Transverse colon (tissue), 3 donors: Measurements from ENCODE around the gene ZNF513.

Experiments
- EP300 ChIP-seq: sonication (generic); formaldehyde crosslinking; IDR thresholded peaks from one replicate; pipeline ENCODE4 v1.6.1; 2017; ENCODE audit warnings: antibody characterized with exemption, low read depth
- POLR2A ChIP-seq: fragments of 450-650 bp; IDR thresholded peaks from one replicate; pipeline ENCODE4 v1.6.1; 2016; ENCODE audit warnings: antibody characterized with exemption, mild to moderate bottlenecking, moderate library complexity
- TF ChIP-seq, protein P1 (sequence below), 5 experiments: fragments of 200-600 bp in 3 of 5; fragments of 450-650 bp in 2 of 5; sonication (generic) in 3 of 5; IDR thresholded peaks; 1 replicate in 2 of 5; 2 replicates in 3 of 5; pipeline ENCODE4 v1.5.1; 2016 to 2017; ENCODE audit warnings: antibody characterized with exemption in 5 of 5, inconsistent platforms in 3 of 5, mild to moderate bottlenecking in 2 of 5, moderate library complexity in 1 of 5

- TF ChIP-seq, protein P1, sequence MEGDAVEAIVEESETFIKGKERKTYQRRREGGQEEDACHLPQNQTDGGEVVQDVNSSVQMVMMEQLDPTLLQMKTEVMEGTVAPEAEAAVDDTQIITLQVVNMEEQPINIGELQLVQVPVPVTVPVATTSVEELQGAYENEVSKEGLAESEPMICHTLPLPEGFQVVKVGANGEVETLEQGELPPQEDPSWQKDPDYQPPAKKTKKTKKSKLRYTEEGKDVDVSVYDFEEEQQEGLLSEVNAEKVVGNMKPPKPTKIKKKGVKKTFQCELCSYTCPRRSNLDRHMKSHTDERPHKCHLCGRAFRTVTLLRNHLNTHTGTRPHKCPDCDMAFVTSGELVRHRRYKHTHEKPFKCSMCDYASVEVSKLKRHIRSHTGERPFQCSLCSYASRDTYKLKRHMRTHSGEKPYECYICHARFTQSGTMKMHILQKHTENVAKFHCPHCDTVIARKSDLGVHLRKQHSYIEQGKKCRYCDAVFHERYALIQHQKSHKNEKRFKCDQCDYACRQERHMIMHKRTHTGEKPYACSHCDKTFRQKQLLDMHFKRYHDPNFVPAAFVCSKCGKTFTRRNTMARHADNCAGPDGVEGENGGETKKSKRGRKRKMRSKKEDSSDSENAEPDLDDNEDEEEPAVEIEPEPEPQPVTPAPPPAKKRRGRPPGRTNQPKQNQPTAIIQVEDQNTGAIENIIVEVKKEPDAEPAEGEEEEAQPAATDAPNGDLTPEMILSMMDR (IDR thresholded peaks at IDR 0.05): no peak
- no peak for TF ChIP-seq POLR2A
- no peak for TF ChIP-seq EP300
These were observed 7.6 kb downstream of the ZNF513 start for GRCh38 chr2:27372937-27373336.
